T47D (cell line): ENCODE measurements around the gene HAO2.

Source experiments
- DNase-seq, 2 experiments: peaks; one replicate each; pipeline versions ENCODE4 v3.0.0 to v3.0.0-alpha.2; 2011 to 2012; ENCODE audit warnings: low read depth in 1 of 2, low spot score in 1 of 2
- JUND ChIP-seq: IDR thresholded peaks from 2 replicates; pipeline ENCODE4 v1.6.1; 2012; ENCODE audit warnings: low read depth
- in situ Hi-C: cut with HindIII; loops from 2 replicates; pipeline ENCODE4 v1.10.0; 2016; ENCODE audit warnings: low sequenced_read_pairs, low pct_unique_long_range_greater_than_20kb

HAO2 gene

DNA sequence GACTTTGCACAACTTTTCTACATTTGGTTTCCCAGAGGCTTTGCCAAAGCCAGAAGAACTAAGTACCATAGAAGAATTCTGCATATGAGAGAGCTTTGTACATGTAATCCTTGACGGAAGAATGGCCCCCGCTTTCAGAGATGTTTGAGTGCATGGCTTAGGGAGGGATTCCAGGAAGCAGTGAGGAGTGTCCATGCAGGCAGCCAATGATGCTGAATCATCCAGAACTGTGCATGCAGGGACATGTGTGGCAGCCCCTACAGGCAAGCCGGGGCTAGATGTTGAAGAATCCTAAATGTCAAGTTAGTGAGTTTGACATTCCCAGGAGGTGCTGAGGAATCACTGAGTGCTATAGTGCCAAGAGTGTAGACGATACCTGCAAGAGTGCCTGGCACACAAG is 9.9 kb upstream of the HAO2 start:
- TF ChIP-seq JUND, result no peak
- in situ Hi-C loops, result no loop called here

DNA sequence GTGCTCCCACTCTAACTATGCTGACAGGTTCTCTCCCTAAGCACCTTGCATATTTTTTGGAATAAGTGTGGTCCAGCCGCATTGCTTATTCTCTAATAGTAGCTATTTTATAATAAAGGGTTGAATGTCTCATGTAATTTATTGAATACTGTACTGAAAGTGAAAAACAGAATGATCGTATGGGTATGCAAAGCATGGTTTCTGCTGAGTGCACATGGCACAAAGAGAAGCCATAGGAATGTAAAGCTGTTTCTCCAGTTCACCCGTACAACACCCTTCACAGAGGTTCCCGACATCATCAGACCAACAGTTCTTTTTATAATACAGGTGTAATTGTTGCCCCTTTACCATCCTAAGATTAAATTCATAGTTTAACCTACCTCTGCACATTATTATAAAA is 8.9 kb upstream of the HAO2 start:
- DNase-seq, result no peak
- no peak for TF ChIP-seq JUND
- in situ Hi-C loops, result no loop called here

More for the DNA sequence above, 9.9 kb upstream of the HAO2 start:
- DNase-seq, result no peak

DNA sequence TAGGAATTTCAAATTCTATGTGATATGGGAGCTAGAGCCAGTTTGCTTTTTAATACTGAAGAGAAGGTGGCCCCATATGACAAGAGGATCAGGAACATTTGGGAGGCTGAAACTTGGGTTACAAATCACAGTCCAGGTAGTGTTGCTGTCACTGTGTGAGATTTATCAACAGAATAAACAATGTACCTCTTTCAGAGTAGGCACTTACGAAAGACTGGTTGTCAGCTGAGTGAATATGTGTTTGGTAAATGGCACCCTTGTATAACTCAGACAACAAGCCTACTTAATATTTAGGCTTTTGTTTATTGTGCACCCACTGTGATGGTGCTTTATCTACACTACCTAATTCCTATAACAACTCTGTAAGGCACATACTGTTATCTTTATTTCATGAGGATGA is 7.4 kb upstream of the HAO2 start:
- no peak for TF ChIP-seq JUND
- in situ Hi-C loops, result no loop called here

DNA sequence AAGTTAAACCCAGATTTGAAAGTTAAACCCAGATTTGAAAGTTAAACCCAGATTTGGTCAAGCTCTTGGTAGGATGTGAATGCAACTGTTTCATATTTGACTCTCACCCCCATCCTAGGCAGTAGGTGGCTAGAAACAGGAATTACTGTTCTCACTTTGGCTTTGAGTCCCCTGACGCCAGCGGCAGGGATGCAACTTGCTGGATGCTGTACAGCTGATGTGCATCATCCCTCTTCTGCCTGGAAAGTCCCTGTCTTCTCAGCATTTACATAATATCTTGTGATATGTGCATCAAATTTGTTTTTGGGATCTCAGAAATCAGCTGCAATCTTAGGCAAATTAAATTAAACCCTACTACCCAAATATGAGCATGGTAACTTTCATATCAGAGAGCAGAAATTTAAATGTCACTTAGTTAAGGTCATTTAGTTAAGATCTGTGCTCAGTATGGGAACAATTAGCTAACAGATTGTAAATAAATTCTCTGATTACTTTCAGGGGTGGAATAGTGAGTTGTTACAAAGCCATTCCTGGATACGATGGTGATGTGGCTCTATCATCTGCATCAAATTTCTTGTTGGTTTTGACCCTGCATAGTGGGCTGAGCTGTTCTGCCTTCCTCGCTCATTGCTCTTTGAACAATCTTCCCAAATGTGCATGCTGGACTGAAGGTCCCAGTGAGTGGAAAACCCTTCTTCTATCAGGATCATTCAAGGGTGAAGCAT is 6.8 kb upstream of the HAO2 start:
- no peak for DNase-seq
- TF ChIP-seq JUND, result no peak
- in situ Hi-C loops, result no loop called here

More for the DNA sequence above, 7.4 kb upstream of the HAO2 start:
- DNase-seq, result no peak

DNA sequence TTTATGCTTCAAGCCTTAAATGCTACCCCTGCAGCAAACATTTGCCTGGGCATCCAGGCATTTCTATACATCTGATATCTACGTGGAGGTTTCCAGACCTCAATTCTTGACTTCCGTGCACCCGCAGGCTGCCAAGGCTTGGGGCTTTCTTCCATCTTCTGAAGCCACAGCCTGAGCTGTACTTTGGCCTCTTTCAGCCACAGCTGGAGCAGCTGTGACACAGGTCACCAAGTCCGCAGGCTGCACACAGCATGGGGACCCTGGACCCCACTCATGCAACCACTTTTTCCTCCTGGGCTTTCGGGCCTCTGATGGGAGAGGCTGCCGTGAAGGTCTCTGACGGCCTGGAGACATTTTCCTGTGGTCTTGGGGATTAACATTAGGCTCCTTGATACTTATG is 5.4 kb upstream of the HAO2 start:
- no peak for TF ChIP-seq JUND
- in situ Hi-C loops, result no loop called here
- DNase-seq, result no peak

DNA sequence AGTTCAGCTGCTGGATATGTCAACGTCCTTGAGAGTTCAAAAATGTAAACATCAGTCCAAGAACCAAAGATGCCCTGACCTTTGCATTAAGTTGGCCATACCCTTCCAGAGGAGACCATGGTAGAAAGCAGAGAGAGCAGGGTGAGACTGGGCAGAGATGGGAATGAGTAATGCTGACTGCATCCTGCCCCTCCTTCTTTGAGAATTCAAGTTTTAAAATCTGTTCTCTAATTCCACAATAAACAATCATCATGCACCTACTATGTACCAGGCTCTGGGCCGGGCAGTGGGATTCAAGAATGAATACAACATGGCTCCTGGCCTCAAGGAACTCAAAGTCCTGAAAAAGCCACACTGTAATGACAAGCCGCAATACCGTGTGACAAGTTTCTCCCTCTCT is 3.9 kb upstream of the HAO2 start:
- TF ChIP-seq JUND, result no peak
- DNase-seq, result no peak
- in situ Hi-C loops, result no loop called here

DNA sequence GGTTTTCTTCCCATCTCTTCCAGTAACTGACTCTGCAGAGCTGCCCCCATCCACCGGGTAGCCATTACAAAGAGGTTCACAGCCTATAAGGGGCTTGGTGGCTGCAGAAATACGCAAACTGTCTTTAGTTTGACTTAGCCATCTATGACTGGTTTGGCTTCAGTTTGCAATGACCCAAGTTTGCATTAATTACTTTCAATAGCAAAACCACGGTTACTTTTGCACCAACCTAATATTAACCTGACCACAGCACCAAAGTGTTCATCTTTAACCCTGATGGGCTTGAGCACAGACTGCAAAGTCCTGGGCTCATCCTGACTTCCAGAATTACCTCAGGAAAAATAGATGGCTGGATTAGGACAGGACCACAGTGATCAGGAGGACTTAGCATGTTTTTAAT is 2.2 kb upstream of the HAO2 start:
- TF ChIP-seq JUND, result no peak
- DNase-seq, result no peak
- in situ Hi-C loops, result no loop called here

DNA sequence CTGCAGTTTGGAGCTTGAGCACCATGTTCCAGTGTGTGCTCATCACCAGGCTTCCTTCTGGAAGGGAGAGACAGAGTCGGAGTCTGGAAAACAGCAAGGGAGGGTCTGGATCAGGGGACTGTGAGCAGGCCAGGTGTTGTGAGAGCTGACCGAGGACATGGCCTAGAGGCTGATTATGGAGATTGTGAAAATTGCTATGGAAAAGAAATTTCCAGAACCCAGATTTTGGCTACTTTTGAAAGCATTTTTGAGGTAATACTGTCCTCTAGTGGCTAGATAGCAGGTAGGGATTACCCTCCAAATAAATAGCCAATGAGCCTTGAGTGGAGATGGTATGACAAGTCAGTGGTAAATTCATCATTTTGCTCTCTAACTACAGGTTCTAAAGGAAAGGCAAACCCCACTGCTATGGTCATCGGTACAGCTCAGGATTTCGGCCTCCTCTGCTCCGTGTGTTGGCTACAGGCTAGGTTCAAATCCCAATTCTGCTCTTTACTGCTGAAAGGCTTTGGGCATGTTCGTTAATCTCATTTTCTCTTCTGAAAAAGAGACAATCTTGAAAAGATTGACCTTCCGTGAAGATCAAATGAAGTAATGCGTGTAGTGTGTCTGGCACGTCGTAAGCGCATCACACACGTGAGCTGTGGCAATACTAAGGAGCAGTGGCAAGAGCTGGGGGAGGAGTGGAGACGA is 1.0 kb upstream of the HAO2 start:
- TF ChIP-seq JUND, result no peak
- in situ Hi-C loops, result no loop called here
- peak; percentile 21 to 48 for DNase-seq

DNA sequence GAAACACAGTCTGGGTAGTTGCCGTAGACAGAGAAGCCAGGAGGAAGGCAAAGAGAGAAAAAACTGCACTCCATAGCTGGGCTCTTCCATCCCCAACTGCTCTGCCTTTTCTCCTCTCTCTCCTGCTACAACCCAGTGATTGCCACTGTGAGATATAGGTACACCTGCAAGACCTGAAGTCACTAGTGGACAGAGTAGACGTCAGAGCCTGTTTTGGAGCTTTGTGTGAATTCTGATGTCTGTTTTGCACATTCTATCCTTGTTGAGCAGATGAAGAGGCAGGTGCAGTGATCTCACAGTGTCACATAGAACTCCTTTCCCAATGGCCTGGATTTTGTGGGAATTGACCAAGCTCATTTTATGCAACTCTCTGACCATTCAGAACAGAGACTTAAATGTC is 2.2 kb downstream of the HAO2 start:
- in situ Hi-C loops, result no loop called here

DNA sequence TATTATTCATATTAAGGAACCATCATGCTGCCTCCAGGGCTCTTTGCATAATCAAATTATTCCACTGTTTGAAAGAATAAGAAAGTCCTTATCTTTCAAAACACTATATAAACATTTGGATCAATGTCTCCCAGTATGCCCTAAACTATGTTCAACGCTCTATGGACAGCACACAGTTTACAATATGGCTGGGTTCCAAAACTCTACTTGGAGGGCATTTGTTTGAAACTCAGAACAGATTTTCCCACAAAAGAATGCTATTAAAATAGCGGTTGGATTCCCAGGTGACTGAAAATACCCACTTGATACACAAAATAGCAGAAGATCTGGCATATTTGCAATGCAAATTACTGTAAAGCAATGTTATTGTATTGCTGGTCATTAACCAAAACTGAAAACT is 3.2 kb downstream of the HAO2 start:
- no peak for TF ChIP-seq JUND
- no peak for DNase-seq
- in situ Hi-C loops, result no loop called here

More for the DNA sequence above, 2.2 kb downstream of the HAO2 start:
- no peak for DNase-seq
- TF ChIP-seq JUND, result no peak

DNA sequence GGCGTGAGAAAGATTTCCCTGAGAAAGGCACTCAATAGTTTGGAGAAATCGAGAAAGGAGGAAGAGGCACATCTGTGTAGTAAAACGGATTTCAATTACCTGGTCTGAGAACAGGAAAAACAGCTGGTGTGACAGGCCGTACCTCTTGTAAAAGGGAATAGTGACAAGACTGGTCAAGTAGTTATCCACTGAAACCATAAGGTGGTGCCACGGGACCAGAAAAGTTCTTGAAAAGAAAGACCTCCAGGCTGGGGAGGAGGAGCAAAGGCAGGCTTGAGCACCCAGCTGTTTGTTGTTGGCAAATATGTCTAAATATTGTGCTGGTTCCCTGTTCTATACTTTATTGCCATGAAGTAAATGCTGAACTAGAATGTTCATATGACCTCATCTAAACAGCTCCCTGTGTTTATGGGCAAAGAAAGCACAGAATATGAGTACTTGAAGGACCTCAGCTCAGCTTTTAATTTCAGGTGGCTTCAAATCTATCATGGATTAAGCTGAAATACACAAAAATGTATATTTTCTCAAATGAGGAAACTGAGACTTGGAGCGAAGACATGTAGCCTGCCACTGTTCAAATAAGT is 4.0 kb downstream of the HAO2 start:
- DNase-seq, result peak; percentile 34 to 78
- in situ Hi-C loops, result no loop called here
- TF ChIP-seq JUND, result no peak

DNA sequence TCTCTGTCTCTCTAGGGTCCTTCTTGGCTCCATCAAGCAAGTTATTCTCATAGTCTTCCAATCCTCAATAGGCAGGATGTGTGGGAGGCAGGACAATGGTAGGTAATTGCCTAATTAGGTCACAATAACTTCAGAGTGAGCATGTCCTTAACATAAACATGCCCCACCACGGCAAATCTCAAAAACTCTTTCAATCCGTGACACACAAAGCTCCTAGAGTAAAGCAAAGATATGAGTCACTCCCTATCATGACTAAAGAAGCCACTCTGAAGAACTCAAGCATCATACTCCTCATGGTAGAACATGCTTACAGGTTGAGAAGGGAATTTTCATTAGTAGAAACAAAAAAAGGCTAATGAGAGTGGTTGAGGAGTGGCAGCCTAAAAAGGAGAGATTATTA is 4.9 kb downstream of the HAO2 start:
- no peak for TF ChIP-seq JUND
- in situ Hi-C loops, result no loop called here
- DNase-seq, result no peak

DNA sequence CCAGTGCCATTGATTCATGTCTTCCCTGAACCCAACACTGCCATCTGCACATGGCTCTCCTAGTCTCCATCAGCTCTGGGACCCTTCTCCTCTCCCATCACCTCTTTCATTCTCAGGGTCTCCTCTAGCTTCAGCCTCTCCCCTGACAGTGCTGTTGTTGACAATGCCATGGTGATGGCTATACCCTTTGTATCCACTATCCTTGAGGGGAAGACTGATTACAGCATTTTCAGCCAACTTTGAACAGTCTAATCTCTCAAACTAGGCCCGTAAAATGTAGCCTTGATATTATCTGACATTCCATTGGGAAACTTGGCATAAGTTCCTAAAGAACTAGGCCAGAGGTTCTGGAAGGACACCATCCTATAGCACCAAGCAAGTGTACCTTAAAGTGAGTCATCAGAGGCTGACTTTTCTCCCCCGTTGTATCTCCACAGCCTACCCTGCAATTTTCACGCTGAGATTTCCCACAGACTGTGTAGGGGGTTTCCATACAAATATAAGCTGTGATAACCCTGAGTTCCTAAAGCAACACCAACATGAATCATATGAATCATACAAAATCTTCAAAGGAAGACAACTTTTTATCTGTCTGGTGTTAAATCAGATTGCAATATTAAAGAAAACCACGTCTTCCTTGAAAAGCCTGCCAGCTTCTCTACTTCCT is 5.8 kb downstream of the HAO2 start:
- TF ChIP-seq JUND, result no peak
- in situ Hi-C loops, result no loop called here
- DNase-seq, result no peak
